ENCODE data around the gene LONP2.
"Not testable (repeated sequence)": the region's sequence is repeated elsewhere in the genome, so short reads cannot be mapped to it uniquely, and the experiment has no call there.

LONP2 gene

DNA sequence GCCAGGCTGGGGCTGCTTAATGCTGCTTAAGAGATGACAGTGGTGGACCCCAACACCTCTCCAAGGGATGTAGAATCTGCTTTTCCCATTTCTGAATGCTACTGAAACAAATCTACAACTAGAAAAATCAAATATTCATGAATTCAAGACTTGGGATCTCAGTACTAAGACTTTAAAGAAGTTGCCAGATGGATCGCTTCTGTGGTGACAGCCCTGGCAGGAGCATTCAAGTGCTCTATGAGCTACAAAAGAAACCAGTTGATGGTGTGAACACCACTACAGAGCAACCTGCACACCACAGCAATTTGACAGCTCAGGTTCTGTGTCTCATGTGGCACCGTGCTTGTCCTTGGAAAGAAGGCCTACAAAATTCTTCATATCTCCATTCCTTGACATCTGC is 98.5 kb downstream of the LONP2 start:
- H3K27ac ChIP-seq: no peak overlapping the region
- TF ChIP-seq, protein P1, sequence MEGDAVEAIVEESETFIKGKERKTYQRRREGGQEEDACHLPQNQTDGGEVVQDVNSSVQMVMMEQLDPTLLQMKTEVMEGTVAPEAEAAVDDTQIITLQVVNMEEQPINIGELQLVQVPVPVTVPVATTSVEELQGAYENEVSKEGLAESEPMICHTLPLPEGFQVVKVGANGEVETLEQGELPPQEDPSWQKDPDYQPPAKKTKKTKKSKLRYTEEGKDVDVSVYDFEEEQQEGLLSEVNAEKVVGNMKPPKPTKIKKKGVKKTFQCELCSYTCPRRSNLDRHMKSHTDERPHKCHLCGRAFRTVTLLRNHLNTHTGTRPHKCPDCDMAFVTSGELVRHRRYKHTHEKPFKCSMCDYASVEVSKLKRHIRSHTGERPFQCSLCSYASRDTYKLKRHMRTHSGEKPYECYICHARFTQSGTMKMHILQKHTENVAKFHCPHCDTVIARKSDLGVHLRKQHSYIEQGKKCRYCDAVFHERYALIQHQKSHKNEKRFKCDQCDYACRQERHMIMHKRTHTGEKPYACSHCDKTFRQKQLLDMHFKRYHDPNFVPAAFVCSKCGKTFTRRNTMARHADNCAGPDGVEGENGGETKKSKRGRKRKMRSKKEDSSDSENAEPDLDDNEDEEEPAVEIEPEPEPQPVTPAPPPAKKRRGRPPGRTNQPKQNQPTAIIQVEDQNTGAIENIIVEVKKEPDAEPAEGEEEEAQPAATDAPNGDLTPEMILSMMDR (conservative IDR thresholded peaks at IDR 0.05): no peak
- TF ChIP-seq ZFX (IDR thresholded peaks at IDR 0.05): no peak

DNA sequence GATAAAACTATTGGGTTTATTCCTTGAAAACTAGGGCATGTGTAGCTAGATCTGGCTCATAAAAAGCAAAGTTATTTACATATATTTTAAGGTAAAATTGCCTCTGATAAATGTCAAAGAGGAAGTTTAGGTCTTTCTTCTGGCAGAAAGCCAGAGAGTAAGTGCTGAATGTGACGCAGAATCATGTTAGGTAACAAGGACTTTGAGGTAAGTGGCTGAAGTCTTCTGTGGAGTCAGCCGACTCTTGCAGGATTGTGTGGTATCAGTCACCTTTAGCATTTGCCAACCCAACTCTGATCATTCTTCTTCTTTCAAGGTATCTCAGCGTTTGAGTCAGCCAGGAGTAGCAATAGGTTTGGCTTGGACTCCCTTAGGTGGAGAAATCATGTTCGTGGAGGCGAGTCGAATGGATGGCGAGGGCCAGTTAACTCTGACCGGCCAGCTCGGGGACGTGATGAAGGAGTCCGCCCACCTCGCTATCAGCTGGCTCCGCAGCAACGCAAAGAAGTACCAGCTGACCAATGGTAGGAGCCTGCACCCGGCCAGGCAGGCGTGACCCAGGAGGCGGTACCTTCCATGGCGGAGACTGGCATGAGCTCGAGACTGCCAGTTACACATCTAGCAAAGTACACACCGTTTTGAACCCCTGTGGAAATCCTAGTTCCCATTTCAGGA is 103.2 kb downstream of the LONP2 start:
- H3K27ac ChIP-seq: no peak overlapping the region
- TF ChIP-seq ZFX (IDR thresholded peaks at IDR 0.05): no peak
- TF ChIP-seq, protein P1 (conservative IDR thresholded peaks at IDR 0.05): no peak

DNA sequence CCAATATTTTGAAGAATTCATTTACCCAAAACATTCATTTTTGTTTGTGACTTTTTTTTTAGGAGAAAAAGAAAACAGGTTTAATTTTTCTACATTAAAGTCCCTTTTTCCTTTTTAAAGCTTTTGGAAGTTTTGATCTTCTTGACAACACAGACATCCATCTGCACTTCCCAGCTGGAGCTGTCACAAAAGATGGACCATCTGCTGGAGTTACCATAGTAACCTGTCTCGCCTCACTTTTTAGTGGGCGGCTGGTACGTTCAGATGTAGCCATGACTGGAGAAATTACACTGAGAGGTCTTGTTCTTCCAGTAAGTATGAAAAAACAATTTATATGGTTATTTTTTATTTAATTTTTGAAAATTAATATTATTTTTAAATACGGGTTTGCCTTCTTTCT is 103.9 kb downstream of the LONP2 start:
- no peak overlapping the region for H3K27ac ChIP-seq
- TF ChIP-seq, protein P1 (conservative IDR thresholded peaks at IDR 0.05): no peak
- TF ChIP-seq ZFX (IDR thresholded peaks at IDR 0.05): no peak

DNA sequence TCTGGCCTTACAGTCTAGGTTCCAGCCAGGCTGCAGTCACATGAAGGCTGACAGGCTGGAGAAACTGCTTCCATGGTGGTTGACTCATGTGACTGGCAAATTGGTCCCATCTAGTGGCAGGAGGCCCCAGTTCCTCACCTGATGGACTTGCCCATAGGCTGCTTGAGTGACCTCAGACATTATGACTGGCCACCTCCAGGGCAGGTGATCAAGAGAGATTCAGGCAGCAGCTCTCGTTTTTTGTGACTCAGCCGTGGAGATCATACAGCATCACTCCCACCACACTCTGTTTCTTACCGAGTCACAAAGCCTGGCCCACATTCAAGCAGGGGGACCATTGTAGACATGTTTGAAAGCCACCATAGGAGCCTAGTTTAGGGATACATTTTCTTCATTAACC is 106.6 kb downstream of the LONP2 start:
- TF ChIP-seq, protein P1 (conservative IDR thresholded peaks at IDR 0.05): no peak
- no peak for TF ChIP-seq ZFX (IDR thresholded peaks at IDR 0.05)
- no peak overlapping the region for H3K27ac ChIP-seq

DNA sequence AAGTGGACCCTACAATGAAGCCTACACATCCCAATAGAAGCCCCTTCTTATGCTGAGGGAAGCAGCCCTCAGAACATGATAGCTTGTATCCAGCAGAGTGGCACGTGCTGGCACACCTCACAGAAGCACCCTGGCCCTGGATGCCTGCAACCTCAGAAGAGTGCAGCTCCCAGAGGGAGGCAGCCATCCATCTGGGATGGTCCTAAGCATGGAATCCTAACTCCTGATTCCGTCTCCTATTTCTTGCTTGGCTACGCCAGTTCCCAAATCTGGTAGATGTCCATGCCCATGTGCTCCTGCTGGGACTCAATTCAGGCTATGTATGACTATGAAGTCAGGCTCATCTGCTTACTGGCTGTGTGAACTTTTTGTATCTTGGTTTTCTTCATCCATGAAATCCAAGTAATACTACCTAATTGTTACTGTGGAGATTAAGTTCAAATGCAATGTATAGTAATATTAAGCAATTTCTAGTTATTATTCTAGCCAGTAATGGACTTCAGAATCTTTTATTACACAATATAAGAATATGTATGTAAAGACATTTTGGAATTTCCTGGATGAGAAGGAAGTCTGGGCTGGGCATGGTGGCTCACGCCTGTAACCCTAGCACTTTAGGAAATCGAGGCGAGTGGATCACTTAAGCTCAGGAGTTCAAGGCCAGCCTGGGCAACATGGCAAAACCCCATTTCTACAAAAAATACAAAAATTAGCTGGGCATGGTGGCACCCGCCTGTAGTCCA is 108.7 kb downstream of the LONP2 start:
- no peak overlapping the region for H3K27ac ChIP-seq
- no peak for TF ChIP-seq ZFX (IDR thresholded peaks at IDR 0.05)
- TF ChIP-seq, protein P1 (conservative IDR thresholded peaks at IDR 0.05): no peak

DNA sequence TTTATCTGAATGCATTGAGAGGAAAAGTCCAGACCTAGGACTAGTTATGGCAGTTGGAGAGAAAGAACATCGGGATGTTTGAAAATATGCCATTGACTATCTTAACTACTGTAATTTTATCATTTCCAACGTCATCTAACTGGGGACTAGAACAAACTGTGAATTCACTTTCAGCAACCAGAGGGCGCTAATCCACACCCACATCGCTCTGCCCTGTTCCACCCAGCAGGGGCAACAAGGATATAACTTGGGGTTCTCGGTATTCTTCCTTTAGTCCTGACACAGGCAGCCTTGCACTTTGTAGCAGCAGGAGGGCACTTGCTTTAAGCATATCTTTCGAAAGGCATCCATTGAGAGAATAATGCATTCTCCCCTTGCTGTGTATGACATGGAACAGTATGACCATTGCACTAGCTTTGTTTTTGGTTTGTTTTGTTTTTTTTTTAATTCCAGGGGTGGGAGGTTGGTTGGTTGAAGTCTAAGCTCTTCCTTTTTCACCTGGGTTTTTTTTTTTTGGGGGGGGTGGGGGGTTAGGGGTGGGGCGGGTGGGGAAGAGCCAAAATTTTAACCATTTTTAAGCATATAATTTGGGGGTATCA is 109.6 kb downstream of the LONP2 start:
- TF ChIP-seq, protein P1 (conservative IDR thresholded peaks at IDR 0.05): peak; percentile 85
- TF ChIP-seq ZFX (IDR thresholded peaks at IDR 0.05): no peak
- no peak overlapping the region for H3K27ac ChIP-seq

DNA sequence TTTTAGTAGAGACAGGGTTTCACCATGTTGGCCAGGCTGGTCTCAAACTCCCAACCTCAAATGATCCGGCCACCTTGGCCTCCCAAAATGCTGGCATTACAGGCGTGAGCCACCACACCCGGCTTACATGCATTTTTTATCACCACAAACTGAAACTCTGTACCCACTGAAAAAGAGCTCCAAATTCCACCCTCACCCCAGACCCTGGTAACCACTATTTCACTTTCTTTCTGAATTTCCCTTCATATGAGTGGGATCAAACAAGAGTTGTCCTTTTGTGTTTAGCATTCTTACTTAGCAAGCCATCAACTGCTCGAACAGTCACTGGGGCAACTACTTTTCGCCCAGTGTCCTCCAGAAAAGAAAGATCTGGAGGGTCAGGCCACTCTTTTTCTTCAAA is 110.3 kb downstream of the LONP2 start:
- H3K27ac ChIP-seq: not testable (repeated sequence)
